HPDE6-E6E7 (cell line): ENCODE measurements around the gene OCEL1.
"Not testable (repeated sequence)": the region's sequence is repeated elsewhere in the genome, so short reads cannot be mapped to it uniquely, and the experiment has no call there.

Experiments used
- DNase-seq: peaks from one replicate; pipeline ENCODE4 v3.0.0; 2011; ENCODE audit warnings: missing footprints; ENCODE audit errors: extremely low spot score

The OCEL1 gene, protein sequence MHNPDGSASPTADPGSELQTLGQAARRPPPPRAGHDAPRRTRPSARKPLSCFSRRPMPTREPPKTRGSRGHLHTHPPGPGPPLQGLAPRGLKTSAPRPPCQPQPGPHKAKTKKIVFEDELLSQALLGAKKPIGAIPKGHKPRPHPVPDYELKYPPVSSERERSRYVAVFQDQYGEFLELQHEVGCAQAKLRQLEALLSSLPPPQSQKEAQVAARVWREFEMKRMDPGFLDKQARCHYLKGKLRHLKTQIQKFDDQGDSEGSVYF

DNA sequence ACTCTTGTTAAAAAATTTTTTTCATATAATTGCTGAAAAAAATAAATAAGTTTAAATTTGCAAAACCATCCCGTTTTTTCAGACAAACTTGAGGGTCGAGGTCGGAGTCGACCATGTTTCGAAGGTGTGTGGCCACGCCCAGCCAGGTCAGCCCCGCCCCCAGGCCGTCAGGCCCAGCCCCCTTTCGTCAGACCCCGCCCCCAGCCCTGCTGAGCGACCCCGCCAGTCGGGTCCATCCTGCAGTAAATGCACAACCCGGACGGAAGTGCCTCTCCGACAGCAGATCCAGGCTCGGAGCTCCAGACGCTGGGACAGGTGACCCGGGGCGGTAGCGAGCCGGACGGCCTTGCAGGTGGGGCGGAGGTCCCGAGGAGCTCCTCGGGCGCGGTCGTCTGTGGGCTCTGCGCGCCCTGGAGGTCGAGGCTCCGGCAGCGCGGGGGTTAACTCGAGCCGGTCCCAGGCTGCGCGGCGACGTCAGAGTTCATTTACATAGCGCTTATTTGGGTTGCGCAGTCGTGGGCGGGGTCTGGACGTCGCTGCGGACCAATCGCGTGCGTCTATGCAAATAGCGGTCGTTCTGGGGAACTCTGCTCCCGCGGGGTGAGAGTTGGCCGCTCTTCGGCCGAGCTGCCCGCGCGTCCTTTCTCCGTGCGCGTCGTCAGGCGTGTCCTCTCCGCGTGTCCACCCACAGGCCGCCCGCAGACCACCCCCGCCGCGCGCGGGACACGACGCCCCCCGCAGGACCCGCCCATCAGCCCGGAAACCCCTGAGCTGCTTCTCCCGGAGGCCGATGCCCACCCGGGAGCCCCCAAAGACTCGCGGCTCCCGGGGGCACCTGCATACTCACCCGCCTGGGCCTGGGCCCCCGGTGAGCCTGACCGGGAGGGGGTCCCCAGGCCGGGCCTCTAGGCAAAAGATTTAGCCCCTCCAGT, at the start of gene OCEL1:
Gene OCEL1 (plus strand): TSS at position 225 of the 932 bp plus-strand sequence. CDS start 22 bp downstream, at position 247.
- peak; percentile 92 for DNase-seq

DNA sequence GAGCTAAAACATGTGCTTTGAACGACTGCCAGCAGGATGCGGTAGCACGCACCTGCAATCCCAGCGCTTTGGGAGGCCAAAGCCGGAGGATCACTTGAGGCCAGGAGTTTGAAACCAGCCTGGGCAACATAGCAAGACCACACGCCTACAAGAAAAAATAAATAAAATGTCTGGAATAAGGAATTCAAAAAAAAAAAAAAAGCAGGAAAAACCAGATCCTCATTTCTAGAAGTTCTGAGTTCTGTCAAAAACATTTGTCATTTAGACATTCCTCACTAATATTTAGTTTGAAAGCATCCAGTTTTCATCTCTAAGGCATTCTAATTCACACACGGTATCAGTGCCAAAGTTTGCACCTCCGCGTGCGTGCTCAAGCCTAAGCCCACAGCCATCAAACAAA, 47.7 kb upstream of the OCEL1 start:
- DNase-seq, result no peak

DNA sequence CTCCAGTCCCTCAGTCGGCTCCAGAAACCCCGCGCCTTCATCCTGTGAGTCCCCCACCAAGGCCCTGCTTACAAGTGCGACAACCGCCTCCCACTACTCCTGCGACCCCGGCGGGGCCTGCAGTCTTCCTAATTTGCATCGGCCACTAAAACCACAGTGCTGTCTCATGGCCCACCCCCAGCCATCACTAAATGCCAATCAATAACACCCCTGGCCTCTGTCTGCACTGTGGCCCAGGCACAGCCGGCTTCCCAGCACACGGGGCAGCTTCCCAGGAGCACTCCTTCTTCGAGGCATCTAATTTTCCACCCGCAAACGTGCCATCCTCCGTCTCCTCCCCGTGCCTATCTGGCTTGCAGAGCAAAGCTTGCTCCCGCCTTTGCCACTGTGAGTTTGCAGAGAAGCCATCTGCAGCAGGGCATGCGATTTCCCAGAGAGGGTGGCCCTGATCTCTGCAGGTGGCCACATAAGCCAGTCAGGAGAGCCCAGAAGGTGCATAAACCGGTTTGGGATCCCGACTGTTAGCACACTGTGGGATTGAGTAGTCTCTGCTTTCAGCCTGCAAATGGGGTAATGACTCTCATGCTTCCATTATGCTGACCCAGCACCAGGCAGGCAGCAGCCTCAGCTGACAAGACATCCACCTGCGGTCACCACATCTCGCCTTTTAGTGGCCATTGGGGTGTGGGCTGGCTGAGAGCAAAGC, 44.9 kb upstream of the OCEL1 start:
- DNase-seq, result no peak

DNA sequence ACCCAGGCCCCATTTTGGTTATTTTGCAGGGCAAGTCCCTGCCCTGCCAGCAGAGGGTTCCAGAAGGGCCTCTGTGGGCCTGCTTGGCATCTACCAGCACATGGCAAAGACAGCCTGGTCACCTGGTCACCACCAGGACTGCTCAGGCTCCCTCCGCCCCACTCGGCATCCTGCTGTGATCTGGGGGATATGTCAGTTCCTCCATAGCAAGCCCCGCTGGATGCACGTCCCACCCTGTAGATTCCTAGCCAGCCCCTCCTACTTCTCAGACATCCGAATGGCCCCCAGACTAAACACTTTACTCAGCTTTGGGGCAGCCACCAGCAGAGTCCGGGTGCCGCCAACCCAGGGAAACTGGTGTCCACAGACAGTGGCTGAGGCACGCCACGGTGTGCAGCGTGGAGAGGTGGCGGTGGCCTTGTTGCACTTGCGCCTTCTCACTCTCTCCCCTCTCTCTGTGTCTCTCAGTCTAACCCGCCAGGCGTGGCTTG, 42.7 kb upstream of the OCEL1 start:
- no peak for DNase-seq

DNA sequence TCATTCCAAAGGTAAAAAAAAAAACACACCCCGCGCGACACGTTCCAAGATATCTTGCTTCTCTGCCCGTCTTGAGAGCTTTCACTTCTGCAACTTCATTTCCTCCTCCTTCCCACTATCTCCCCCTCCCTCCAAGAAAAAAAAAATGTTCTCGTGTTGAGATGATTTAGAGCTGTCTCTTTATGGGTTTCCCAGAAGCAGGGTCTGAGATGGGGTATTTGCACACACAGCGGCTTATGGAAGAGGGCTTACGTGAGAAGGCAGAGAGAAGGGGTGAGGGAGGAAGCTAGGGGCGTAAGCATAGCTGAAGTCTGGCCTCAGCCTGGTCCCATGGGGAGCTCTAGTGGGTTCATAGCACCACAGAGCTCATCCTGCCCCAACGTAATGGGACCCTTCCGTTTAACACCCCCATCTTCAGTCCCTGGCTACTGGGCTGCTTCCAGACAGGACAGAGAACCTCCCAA, 42.1 kb upstream of the OCEL1 start:
- DNase-seq, result no peak

DNA sequence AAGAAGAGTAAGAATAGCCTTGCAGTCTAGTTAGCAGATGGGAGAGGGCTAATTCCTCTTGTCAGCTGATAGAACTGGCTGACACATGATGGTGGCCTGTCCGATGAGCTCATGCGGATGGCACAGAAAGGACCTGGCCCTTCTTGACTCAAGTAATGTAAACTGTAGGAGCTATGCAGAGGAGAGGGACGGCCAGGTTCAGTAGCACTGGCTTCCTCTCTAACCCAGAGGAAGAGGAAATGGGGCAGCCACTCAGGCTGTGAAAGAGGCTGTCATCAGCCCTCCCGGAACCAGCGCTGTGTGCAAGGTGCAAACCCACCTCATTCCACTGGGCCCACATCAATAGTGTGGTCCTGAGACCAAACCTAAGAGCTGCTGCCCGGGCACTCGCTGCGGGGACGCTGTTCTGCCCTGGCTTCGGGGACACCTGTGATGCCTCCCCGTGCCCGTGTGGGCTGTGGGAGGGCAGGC, 41.6 kb upstream of the OCEL1 start:
- DNase-seq, result no peak

DNA sequence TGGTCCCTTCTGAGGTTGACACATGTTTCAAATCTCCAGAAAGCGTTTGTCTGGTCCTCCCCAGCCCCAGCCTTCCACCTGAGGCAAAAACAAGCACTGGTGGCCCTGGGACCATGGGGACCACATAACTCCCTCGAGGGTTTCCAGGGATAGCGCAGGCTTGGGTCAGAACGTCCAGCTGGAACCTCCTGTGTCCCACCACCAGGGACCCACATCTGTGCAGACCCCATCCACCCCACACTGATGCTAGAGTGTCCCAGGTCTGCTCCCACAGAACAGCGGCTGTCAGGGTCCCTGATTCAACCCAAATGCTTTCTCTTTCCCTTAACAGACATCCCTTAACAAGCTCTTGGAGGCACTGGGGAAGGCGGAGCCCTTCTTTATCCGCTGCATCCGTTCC, 40.4 kb upstream of the OCEL1 start:
- no peak for DNase-seq

DNA sequence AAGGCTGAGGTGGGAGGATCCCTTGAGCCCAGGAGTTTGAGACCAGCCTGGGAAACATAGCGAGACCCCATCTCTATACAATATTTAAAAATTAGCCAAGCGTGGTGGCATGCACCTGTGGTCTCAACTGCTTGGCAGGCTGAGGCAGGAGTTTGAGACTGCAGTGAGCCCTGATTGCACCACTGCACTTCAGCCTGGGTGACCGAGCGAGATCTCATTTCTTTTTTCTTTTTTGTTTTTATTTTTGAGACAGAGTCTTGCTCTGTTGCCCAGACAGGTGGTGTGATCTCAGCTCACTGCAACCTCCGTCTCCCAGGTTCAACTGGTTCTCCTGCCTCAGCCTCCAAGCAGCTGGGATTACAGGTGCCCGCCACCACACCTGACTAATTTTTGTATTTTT, 34.3 kb upstream of the OCEL1 start:
- not testable (repeated sequence) for DNase-seq

DNA sequence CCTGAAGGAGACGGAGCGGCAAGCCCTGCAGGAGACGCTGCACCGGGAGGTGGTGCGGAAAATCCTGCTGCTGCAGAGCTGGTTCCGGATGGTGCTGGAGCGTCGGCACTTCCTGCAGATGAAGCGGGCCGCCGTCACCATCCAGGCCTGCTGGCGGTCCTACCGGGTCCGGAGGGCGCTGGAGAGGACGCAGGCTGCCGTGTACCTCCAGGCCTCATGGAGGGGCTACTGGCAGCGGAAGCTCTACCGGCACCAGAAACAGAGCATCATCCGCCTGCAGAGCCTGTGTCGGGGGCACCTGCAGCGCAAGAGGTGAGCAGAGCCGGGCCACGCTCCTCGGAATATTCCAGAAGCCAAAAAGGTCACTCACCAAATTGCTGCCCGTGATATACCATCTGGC, 33.3 kb upstream of the OCEL1 start:
- no peak for DNase-seq

DNA sequence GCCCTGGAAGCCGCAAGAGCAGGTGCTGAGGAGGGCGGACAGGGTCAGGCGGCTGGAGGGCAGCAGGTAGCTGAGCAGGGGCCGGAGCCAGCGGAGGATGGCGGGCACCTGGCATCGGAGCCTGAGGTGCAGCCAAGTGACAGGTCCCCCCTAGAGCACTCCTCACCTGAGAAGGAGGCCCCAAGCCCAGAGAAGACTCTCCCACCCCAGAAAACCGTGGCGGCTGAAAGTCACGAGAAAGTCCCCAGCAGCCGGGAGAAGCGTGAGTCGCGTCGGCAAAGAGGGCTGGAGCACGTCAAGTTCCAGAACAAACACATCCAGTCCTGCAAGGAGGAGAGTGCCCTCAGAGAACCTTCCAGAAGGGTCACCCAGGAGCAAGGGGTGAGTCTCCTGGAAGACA, 31.4 kb upstream of the OCEL1 start:
- no peak for DNase-seq

DNA sequence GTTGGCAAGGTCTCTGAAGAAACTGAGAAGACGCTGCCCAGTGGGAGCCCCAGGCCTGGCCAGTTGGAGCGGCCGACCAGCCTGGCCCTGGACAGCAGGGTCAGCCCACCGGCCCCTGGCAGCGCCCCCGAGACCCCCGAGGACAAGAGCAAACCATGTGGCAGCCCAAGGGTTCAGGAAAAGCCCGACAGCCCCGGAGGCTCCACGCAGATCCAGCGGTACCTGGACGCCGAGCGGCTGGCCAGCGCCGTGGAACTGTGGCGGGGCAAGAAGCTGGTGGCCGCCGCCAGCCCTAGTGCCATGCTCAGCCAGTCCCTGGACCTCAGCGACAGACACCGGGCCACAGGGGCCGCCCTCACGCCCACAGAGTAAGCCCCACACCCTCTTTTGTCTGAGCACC, 30.9 kb upstream of the OCEL1 start:
- no peak for DNase-seq

DNA sequence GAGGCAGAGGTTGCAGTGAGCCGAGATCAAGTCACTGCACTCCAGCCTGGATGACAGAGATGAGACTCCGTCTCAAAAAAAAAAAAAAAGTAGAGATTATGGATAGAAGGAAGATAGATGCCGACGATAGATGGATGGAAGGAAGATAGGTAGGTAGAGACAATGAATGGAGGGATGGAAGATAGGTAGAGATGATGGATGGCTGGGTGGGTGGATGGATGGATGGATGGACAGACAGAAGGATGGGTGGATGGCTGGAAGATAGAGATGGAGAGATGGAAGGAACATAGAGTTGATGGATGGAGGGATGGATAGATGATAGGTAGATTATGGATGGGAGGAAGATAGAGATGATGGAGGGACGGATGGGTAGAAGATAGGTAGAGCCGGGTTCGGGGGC, 29.4 kb upstream of the OCEL1 start:
- DNase-seq, result no peak

DNA sequence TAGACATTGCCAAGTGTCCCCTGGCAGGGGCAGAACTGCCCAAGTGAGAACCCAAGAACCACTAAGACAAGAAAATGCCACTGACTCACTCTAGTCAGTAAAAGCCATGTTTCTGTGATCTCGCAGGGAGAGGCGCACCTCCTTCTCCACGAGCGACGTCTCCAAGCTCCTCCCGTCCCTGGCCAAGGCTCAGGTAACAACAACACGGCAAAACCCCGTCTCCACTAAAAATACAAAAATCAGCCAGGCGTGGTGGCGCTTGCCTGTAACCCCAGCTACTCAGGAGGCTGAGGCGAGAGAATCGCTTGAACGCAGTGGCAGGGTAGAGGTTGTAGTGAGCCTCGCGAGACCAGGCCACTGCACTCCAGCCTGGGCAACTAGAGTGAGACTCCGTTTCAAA, 28.4 kb upstream of the OCEL1 start:
- no peak for DNase-seq

DNA sequence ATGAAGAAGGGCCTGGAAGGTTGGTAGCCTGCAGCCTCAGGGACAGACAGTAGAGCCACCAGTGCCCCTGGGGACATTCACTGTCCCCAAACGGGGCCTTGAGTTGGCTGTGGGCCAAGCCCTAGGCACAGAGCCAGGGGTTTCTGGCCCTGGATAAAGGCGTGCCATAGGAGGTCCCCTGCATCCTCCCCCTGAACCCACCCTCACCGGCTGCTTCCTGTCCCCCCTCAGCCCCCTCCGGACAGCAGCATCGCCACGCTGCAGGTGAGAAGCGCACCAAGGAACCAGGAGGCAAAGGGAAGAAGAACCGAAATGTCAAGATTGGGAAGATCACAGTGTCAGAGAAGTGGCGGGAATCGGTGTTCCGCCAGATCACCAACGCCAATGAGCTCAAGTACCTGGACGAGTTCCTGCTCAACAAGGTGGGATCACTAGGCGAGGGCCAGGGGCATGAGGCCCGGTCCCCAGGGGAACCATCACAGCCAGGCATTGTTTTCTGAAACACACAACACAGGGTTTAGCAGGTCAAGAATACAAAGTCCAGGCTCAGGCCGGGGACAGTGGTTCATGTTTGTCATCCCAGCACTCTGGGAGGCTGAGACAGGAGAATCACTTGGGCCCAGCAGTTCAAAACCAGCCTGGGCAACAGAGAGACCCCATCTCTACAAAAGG, 25.5 kb upstream of the OCEL1 start:
- no peak for DNase-seq

DNA sequence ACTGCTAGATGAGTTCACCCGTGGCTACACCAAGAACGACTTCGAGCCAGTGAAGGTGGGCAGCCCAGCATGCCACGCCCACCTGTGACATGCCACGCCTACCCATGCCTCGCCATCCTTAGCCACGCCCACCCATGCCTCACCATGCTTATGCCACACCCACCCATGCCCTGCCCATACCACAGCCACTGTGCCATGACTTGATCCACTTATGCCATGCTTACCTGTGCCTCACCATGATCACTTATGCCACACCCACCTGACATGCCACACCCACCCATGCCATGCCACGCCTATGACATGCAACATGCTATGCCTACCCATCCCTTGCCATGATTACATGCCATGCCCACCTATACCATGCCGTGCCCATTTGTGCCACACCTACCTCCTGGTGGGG, 23.8 kb upstream of the OCEL1 start:
- DNase-seq, result no peak

DNA sequence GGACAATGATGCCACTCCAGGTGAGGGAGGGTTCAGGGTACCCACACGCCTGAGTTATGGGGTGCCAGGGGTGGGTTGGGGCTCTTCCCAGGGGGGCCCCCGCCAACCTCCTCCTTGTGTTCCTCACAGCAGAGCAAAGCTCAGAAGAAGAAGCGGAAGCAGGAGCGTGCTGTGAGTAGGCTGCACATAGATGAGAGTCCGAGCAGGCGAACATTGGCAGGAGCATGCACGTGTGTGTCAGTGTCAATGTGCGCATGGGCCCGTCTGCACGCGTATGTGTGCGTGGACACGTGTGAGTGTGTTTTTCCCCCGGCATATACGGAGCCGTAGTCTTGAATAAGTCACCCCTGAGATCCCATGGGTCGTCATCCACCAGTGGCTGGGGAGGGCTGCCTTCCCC, 23.3 kb upstream of the OCEL1 start:
- DNase-seq, result no peak

DNA sequence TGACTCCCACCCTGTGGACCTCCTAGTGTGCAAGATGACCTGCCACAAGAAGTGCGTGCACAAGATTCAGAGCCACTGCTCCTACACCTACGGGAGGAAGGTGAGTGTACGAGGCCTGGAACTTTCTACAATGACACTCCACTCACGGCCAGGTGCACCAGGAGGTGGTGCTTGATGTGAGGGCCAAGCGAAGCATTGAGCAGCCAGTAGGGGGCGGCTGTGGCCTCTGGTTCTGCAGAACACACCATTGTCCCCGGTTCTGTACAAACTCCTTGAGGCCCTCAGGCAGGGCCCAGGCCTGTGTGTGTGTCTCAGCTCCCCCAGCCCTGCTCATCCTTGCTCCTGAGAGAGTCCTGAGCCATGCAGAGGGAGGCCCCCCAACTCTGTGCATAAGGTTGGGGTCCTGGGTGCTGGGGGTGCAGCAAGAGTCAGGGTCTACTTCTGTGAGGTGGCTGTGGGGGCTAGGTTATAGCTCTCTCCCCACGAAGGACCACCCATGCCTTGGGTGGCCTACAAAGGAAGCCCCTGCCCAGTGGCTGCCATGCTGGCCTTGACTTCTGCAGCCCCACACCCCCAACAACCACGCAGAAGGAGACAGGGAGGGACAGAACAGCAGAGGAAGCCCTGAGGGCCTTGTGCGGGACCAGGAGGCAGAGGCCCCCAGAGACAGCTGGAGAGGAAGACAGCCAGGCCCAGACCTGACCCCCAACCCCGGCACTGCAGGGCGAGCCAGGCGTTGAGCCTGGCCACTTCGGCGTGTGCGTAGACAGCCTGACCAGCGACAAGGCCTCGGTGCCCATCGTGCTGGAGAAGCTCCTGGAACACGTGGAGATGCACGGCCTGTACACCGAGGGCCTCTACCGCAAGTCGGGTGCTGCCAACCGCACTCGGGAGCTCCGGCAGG, 20.5 kb upstream of the OCEL1 start:
- DNase-seq, result peak; percentile 42

DNA sequence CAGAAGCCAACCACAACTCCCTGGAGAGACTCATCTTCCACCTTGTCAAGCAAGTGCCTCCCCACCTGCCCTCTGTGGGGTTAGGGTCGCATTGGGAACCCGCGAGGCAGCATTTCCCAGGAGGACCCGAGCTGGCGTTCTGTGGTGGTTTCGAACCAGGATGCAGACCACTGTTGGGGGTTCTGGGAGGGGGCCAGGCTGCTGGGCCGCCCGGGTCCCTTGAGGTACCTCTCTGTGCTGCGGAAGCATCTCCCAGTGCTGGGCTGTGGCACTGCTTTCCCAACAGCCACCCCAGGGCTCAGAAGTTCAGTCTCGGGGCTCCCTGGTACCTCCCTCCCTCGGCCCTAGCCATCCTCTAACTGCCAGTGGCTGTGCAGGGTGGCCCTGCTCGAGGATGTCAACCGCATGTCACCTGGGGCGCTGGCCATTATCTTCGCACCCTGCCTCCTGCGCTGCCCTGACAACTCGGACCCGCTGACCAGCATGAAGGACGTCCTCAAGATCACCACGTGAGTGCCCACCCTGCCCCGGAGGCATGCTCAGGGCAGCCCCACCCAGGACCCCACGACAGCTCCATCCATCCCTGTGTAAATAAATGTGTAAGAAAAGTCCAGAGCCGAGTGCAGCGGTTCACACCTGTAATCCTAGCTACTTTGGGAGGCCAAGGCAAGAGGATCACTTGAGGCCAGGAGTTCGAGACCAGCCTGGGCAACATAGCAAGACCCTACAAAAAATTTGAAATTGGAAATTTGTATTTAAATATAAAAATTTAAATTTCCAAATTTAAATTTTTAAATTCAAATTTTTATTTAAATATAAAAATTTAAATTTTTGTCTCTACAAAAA, 19.1 kb upstream of the OCEL1 start:
- no peak for DNase-seq
